Posterior vena cava (tissue), 2 donors: ENCODE measurements around the gene AFF3. TPM values are rescaled to one million over a fixed set of nuclear protein-coding genes. Genes with fewer than 3 reads are reported as not detected.

Source experiments
- DNase-seq: peaks from one replicate; pipeline ENCODE4 v3.0.0-alpha.2; 2020; ENCODE audit warnings: low spot score
- intact Hi-C, 2 donors: fragments of 100-400 bp; cut with DNase I; formaldehyde crosslinking; loops; one replicate each; pipeline versions ENCODE4 v1.14.1 to v1.14.2; 2022 to 2023
- total RNA-seq, 2 donors: library from RNA; stranded (reverse); fragmentation: NEBNext Ultra II Directional; extraction: Animal tissue kit (Norgen Biotek cat#: 25700); gene quantifications; one replicate each; pipeline ENCODE4 v1.2.1, GENCODE V29; 2021
- donor health status: DM: yes; HTN: yes; CAD: no.
- donor health status: DM: yes; HTN: yes; CAD: no.

AFF3 gene
- total RNA-seq, 2 donors from 2014 or later, result 15.5 to 26.4 TPM

GRCh38 chr2:99631700-99632099, 510.7 kb downstream of the AFF3 start:
- DNase-seq, result no peak
- intact Hi-C loops, result no loop called here

DNA sequence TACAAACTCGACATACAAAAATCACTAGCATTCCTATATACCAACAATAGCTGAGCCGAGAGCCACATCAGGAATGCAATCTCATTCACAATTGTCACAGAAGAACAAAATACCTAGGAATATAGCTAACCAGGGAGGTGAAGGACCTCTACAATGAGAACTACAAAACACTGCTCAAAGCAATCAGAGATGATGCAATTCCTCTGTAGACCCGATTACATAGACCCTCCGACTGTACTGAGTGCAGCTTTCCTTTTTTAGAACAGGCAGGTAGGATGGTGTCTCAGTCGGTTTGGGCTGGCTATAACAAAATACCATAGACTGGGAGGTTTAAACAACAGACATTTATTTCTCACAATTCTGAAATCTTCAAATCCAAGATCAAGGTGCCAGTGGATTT, 513.1 kb downstream of the AFF3 start:
- no peak for DNase-seq
- intact Hi-C loops, result no loop called here

DNA sequence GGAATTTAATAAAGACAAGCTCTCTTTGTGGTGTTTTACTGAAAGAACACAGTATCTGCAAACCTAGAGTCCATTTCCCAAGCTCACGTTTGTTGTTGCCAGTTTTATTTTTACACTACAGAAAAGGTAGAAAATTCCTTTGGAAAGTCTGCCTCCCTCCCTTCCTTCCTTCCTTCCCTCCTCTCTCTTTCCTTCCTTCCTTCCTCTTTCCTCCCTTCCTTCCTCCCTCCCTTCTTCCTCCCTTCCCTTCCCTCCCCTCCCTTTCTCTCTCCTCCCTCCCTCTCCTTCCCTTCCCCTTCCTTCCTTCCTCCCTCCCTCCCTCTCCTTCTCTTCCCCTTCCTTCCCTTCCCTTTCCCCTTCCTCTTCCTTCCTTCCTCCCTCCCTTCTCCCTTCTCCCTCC, 516.2 kb downstream of the AFF3 start:
- DNase-seq, result no peak
- intact Hi-C loops, result no loop called here

GRCh38 chr2:99624677-99625076, 517.7 kb downstream of the AFF3 start:
- intact Hi-C loops, result loop anchor here in 1 of 2 donors (5.0 kb wide), 1 partner anchor 1192 kb away; no protein-coding TSS in a partner anchor
- DNase-seq, result no peak

DNA sequence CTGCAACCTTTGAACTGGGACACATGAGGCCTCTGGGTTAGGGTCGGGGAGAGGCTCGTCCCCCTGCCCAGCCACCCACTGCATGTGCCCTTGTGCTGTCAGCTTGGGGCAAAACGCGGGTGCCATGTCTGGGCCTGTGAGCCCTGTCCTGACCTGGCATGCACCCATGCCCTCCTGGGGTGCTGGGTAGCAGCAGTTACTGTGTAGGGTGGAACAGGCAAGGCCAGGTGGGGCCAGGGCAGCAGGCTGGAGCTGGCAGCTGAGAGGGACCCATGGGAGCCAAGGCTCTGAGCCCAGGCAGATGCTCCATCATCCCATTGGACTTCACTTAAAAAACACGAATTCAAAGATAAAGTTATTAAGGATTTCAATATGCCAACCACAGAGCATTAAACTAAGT, 518.8 kb downstream of the AFF3 start:
- no peak for DNase-seq
- intact Hi-C loops, result loop anchor here in 1 of 2 donors (5.0 kb wide), 1 partner anchor 1191 kb away; no protein-coding TSS in a partner anchor

DNA sequence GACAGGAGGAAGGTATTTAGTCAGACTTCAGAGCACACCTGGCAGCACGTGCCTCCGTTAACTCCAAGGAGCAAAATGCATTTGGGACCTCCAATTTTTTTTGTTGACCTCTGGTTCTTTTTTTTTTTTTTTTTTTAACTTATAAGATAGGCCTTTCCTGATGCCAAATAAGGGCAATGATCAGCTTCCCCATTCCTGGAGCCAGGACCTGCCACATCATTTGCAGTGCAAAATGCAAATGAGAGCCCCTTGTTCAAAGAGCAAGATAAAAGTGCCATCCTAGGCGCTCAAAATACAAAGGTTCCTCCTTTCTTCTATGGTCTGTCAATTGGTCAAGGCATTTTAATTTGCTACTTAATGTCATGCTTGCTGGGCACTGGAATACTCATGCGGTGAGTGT, 519.4 kb downstream of the AFF3 start:
- no peak for DNase-seq
- intact Hi-C loops, result loop anchor here in 1 of 2 donors (5.0 kb wide), 1 partner anchor 1191 kb away; no protein-coding TSS in a partner anchor

- intact Hi-C loops, result loop anchor here in 1 of 2 donors (5.0 kb wide), 1 partner anchor 1190 kb away; no protein-coding TSS in a partner anchor
- no peak for DNase-seq
Measured at GRCh38 chr2:99622534-99622933, 519.9 kb downstream of the AFF3 start.

DNA sequence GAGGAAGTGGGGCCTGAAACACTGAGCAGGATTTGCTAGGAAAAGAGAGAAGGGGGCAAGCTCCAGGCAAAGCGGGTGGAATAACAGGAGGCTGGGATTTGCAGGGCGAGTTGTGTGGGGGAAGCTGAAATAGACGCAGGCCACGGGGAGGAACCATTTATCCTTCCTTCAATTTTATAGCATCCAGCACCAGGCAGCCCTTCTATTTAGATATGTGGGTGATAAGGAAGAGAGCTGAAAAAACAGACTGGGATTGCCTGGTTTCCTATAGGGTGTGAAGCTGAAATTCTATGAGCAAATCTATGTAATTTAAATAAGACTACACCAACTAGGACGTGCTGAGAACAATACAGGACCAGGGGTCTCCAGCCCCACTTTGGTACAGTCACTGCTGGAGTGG, 520.6 kb downstream of the AFF3 start:
- DNase-seq, result no peak

GRCh38 chr2:99621106-99621505, 521.3 kb downstream of the AFF3 start:
- DNase-seq, result no peak
- intact Hi-C loops, result loop anchor here in 1 of 2 donors (5.0 kb wide), 1 partner anchor 1189 kb away; no protein-coding TSS in a partner anchor

More for the DNA sequence above, 520.6 kb downstream of the AFF3 start:
- intact Hi-C loops, result loop anchor here in 1 of 2 donors (5.0 kb wide), 1 partner anchor 1189 kb away; no protein-coding TSS in a partner anchor

GRCh38 chr2:99619151-99619550, 523.2 kb downstream of the AFF3 start:
- no peak for DNase-seq
- intact Hi-C loops, result no loop called here

GRCh38 chr2:99618579-99619097, 523.8 kb downstream of the AFF3 start:
- DNase-seq, result no peak
- intact Hi-C loops, result no loop called here

- intact Hi-C loops, result no loop called here
- DNase-seq, result no peak
Measured at GRCh38 chr2:99617811-99618210, 524.6 kb downstream of the AFF3 start.

- intact Hi-C loops, result no loop called here
- no peak for DNase-seq
Measured at GRCh38 chr2:99615247-99615771, 527.1 kb downstream of the AFF3 start.

DNA sequence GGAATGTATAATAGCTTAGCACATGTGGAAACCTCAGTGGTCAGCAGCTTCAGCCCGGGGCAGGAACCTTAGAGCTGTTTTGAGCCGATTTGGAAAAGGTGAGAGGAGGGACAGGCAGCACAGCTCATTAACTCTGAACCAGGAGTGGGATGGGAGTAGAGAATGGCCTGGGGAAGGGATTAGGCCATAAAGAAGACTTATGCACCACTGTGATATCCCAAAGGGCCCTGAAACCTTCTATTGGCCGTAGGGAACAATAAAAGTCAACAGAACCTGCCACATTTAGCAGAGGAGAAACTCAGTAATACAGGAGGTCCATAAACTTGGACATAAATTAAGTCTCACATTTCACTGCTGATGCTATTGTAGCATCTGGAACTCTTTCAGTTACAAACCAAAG, 528.4 kb downstream of the AFF3 start:
- intact Hi-C loops, result no loop called here

DNA sequence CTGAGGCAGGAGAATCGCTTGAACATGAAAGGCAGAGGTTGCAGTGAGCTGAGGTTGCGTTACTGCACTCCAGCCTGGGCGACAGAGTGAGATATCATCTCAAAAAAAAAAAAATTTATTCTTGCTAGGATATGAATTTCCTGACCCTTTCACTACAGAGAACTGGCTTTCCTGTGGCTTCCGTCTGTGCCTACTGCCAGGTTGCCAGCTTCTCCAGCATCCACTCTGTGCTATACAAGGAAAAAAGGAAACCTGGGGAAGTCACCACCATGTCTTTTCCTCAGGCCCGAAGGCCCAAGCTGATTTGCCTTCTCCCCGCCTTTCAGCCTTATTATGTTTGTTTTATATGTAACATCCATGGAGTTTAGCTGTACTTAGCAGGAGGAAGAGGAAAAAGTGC, 530.6 kb downstream of the AFF3 start:
- no peak for DNase-seq
- intact Hi-C loops, result no loop called here

More for the DNA sequence above, 528.4 kb downstream of the AFF3 start:
- no peak for DNase-seq

GRCh38 chr2:99611034-99611433, 531.4 kb downstream of the AFF3 start:
- intact Hi-C loops, result no loop called here
- no peak for DNase-seq

DNA sequence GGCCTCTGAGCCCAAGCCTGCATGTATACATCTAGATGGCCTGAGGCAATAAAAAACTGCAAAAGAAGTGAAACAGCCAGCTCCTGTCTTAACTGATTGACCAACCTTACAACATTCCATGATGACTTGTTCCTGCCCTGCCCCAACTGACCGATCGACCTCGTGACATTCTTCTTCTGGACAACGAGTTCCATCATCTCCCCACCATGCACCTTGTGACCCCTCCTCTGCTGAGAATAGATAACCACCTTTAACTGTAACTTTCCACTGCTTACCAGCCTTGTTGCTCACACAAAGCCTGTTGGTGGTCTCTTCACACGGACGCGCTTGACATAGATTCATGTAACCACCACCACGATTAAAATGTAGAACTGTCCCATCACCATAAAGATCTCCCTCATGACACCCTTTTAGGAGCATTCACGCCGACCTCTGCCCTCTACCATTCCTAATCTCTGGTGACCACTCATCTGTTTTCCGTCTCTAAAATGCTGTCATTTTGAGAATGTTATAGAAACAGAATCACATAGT, 532.5 kb downstream of the AFF3 start:
- DNase-seq, result no peak
- intact Hi-C loops, result no loop called here

GRCh38 chr2:99608861-99609260, 533.5 kb downstream of the AFF3 start:
- intact Hi-C loops, result no loop called here

DNA sequence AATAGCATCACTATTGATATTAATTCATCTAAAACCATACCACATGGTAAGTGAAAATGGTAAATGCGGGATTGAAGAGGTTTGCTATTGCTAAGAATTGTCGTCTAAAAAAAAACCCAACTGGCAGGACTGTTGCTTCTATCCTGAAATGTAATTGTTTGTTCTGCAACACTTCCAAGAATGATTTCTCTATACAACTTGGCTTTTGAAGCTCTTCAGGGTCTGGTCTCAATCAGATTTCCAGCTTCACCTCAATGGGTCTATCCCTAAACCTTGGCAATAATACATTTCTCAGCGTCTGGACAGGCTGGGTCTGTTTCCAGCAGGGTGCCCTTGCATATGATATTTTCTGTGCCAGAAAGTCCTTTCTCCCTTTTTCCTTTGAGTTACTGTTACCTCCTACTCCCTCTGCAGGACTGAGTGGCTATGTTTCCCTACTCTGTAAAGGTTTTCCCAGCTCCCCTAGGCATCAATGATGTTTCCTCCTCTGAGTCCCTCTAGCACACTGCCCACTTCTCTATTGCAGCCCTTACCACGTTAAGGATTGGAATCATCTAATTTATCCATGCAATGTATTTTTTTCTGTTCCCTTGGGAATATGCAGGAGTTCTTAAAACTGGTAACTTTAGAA, 534.4 kb downstream of the AFF3 start:
- intact Hi-C loops, result no loop called here
- no peak for DNase-seq

More at GRCh38 chr2:99608861-99609260, 533.5 kb downstream of the AFF3 start:
- DNase-seq, result no peak

GRCh38 chr2:99607454-99607853, 534.9 kb downstream of the AFF3 start:
- DNase-seq, result no peak
- intact Hi-C loops, result no loop called here
